ENCODE measurements around the gene BBS9.

Gene BBS9

DNA sequence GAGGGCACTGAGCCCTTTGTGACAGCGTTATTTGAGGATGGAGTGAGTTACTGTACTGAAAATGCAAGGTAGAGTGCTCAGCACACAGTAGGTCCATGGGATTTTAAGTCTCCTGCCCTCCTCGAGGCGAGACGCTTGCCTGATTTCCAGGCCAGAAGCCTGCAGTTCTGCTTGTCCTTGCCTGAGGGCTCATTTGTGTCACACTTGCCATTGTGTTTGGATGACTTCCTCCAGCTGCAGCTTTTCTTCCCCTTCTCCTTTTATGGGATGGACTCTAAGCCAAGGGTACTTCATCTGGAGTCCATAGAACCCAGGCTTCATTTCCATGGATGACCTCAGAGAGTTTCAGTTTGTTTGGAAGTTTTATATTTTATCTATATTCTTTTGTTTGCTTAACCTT lies 471.7 kb downstream of the BBS9 start:
- no peaks in the 10 kb centered on the region for H3K27me3 ChIP-seq (ENCODE audit: control insufficient read depth, insufficient read depth, low read length)
- H3K9ac ChIP-seq (ENCODE audit: low read depth, low read length), result no peak overlapping the region
- peaks cover 2% of the 10 kb centered on the region for H3K36me3 ChIP-seq (ENCODE audit: control insufficient read depth, insufficient read depth, low read length)
- H3K4me1 ChIP-seq (ENCODE audit: control insufficient read depth, insufficient read depth, low read length), result no peaks in the 10 kb centered on the region
- H3K9me3 ChIP-seq (ENCODE audit: control insufficient read depth, insufficient read depth, low read length), result no peaks in the 10 kb centered on the region
- H3K4me3 ChIP-seq (ENCODE audit: low read depth, low read length), result no peak overlapping the region

GRCh38 chr7:33601884-33602283 lies 472.5 kb downstream of the BBS9 start:
- Histone ChIP-seq H3K9ac (ENCODE audit: low read depth, low read length) (no peak overlapping the region), H3K4me3 (ENCODE audit: low read depth, low read length) (no peak overlapping the region), H3K36me3 (ENCODE audit: control insufficient read depth, insufficient read depth, low read length) (peaks cover 2% of the 10 kb centered on the region), H3K27me3 (ENCODE audit: control insufficient read depth, insufficient read depth, low read length) (no peaks in the 10 kb centered on the region), H3K4me1 (ENCODE audit: control insufficient read depth, insufficient read depth, low read length) (no peaks in the 10 kb centered on the region), H3K9me3 (ENCODE audit: control insufficient read depth, insufficient read depth, low read length) (no peaks in the 10 kb centered on the region)

DNA sequence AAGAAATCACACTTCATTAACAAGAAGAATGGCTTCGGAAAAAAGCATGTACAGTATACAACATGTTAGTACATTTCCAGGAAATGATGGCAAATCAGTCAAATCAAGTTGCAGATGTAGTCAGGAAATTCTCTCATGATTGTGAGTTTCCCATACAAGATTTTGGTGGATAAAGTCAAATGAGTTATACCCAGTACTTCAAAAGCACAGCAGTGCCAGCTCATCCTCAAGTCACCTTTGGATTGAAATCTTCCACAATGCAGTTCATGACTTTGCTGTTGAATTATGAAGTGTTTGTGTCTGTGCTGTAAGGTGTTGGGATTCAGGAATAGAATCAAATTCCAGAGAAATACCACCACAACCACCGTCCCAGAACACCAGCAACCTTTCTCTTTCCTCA lies 474.7 kb downstream of the BBS9 start:
- Histone ChIP-seq H3K9ac (ENCODE audit: low read depth, low read length) (no peak overlapping the region), H3K36me3 (ENCODE audit: control insufficient read depth, insufficient read depth, low read length) (peaks cover 2% of the 10 kb centered on the region), H3K4me3 (ENCODE audit: low read depth, low read length) (no peak overlapping the region), H3K9me3 (ENCODE audit: control insufficient read depth, insufficient read depth, low read length) (no peaks in the 10 kb centered on the region), H3K27me3 (ENCODE audit: control insufficient read depth, insufficient read depth, low read length) (no peaks in the 10 kb centered on the region), H3K4me1 (ENCODE audit: control insufficient read depth, insufficient read depth, low read length) (no peaks in the 10 kb centered on the region)

DNA sequence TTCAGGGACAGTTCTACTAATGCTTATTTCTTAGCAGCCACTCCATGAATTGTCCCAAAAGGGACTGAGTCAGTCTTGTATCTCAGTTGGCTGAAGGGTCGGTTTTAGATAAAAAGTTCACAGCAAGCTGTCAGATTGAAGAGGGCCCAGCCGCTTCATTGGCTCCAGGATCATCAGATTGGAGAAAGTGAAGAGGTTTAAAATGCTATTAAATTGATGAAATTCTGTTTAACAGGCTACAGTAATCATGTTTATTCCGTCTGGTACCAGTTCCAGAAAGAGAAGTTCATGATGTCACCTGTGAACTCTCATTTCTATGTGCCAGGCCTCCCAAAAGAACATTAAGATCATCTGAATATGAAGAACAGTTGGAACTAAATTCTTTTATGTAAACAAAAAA lies 481.6 kb downstream of the BBS9 start:
- no peaks in the 10 kb centered on the region for H3K9me3 ChIP-seq (ENCODE audit: control insufficient read depth, insufficient read depth, low read length)
- no peak overlapping the region for H3K4me3 ChIP-seq (ENCODE audit: low read depth, low read length)
- no peak overlapping the region for H3K9ac ChIP-seq (ENCODE audit: low read depth, low read length)
- no peaks in the 10 kb centered on the region for H3K36me3 ChIP-seq (ENCODE audit: control insufficient read depth, insufficient read depth, low read length)
- no peaks in the 10 kb centered on the region for H3K27me3 ChIP-seq (ENCODE audit: control insufficient read depth, insufficient read depth, low read length)
- no peaks in the 10 kb centered on the region for H3K4me1 ChIP-seq (ENCODE audit: control insufficient read depth, insufficient read depth, low read length)

- H3K4me1 ChIP-seq (ENCODE audit: control insufficient read depth, insufficient read depth, low read length), result no peaks in the 10 kb centered on the region
- no peaks in the 10 kb centered on the region for H3K27me3 ChIP-seq (ENCODE audit: control insufficient read depth, insufficient read depth, low read length)
- H3K9ac ChIP-seq (ENCODE audit: low read depth, low read length), result no peak overlapping the region
- H3K9me3 ChIP-seq (ENCODE audit: control insufficient read depth, insufficient read depth, low read length), result no peaks in the 10 kb centered on the region
- H3K4me3 ChIP-seq (ENCODE audit: low read depth, low read length), result no peak overlapping the region
- H3K36me3 ChIP-seq (ENCODE audit: control insufficient read depth, insufficient read depth, low read length), result no peaks in the 10 kb centered on the region
Observed at GRCh38 chr7:33612442-33612841, 483.1 kb downstream of the BBS9 start.

DNA sequence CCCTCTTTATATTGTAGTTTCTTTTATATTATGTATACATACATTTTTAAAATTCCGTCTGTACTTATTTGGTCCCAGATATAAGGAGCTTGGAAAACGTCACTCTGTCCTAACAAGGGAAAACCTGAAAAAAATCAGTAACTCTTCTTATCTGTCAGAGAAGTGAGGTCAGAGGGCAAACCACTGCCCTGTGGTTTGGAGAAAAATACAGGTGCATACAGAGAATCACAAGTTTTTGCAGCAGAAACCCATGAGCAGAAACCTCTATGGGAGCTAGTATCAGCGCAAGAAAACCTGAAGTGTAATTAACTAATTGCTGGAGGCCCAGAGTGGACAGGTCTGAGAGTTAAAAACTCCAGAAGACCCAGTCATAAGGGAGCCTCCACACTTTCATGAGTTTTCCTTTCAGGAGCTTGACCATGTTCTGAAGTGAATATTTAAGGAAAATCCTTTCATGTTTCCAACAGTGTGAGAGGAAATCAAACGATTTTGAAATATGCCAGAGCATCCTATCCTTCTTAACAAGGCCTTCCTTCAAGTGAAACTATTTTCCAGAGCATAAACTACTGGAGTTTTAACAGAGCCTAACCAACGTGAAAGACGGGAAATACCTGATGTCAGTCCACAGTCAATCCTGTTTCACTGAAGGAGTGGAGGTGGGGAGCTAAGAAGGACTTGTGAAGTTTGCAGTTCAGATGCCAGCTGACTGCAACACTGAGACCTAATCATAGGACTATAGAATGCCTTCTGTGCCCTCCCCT lies 485.2 kb downstream of the BBS9 start:
- Histone ChIP-seq H3K4me1 (ENCODE audit: control insufficient read depth, insufficient read depth, low read length) (no peaks in the 10 kb centered on the region), H3K36me3 (ENCODE audit: control insufficient read depth, insufficient read depth, low read length) (no peaks in the 10 kb centered on the region), H3K4me3 (ENCODE audit: low read depth, low read length) (no peak overlapping the region), H3K9ac (ENCODE audit: low read depth, low read length) (no peak overlapping the region), H3K9me3 (ENCODE audit: control insufficient read depth, insufficient read depth, low read length) (no peaks in the 10 kb centered on the region), H3K27me3 (ENCODE audit: control insufficient read depth, insufficient read depth, low read length) (no peaks in the 10 kb centered on the region)

- Histone ChIP-seq H3K27me3 (ENCODE audit: control insufficient read depth, insufficient read depth, low read length) (no peaks in the 10 kb centered on the region), H3K9ac (ENCODE audit: low read depth, low read length) (no peak overlapping the region), H3K9me3 (ENCODE audit: control insufficient read depth, insufficient read depth, low read length) (no peaks in the 10 kb centered on the region), H3K4me3 (ENCODE audit: low read depth, low read length) (no peak overlapping the region), H3K4me1 (ENCODE audit: control insufficient read depth, insufficient read depth, low read length) (no peaks in the 10 kb centered on the region), H3K36me3 (ENCODE audit: control insufficient read depth, insufficient read depth, low read length) (no peaks in the 10 kb centered on the region)
Observed at GRCh38 chr7:33616752-33617151, 487.4 kb downstream of the BBS9 start.

- no peaks in the 10 kb centered on the region for H3K36me3 ChIP-seq (ENCODE audit: control insufficient read depth, insufficient read depth, low read length)
- no peaks in the 10 kb centered on the region for H3K9me3 ChIP-seq (ENCODE audit: control insufficient read depth, insufficient read depth, low read length)
- H3K4me3 ChIP-seq (ENCODE audit: low read depth, low read length), result no peak overlapping the region
- no peak overlapping the region for H3K9ac ChIP-seq (ENCODE audit: low read depth, low read length)
- no peaks in the 10 kb centered on the region for H3K4me1 ChIP-seq (ENCODE audit: control insufficient read depth, insufficient read depth, low read length)
- no peaks in the 10 kb centered on the region for H3K27me3 ChIP-seq (ENCODE audit: control insufficient read depth, insufficient read depth, low read length)
Observed at GRCh38 chr7:33619264-33619663, 489.9 kb downstream of the BBS9 start.

- H3K27me3 ChIP-seq (ENCODE audit: control insufficient read depth, insufficient read depth, low read length), result no peaks in the 10 kb centered on the region
- H3K9me3 ChIP-seq (ENCODE audit: control insufficient read depth, insufficient read depth, low read length), result no peaks in the 10 kb centered on the region
- no peaks in the 10 kb centered on the region for H3K36me3 ChIP-seq (ENCODE audit: control insufficient read depth, insufficient read depth, low read length)
- no peaks in the 10 kb centered on the region for H3K4me1 ChIP-seq (ENCODE audit: control insufficient read depth, insufficient read depth, low read length)
- H3K9ac ChIP-seq (ENCODE audit: low read depth, low read length), result no peak overlapping the region
- H3K4me3 ChIP-seq (ENCODE audit: low read depth, low read length), result no peak overlapping the region
Observed at GRCh38 chr7:33623267-33623666, 493.9 kb downstream of the BBS9 start.

GRCh38 chr7:33624215-33624614 lies 494.9 kb downstream of the BBS9 start:
- no peaks in the 10 kb centered on the region for H3K9me3 ChIP-seq (ENCODE audit: control insufficient read depth, insufficient read depth, low read length)
- H3K9ac ChIP-seq (ENCODE audit: low read depth, low read length), result no peak overlapping the region
- H3K4me3 ChIP-seq (ENCODE audit: low read depth, low read length), result no peak overlapping the region
- no peaks in the 10 kb centered on the region for H3K4me1 ChIP-seq (ENCODE audit: control insufficient read depth, insufficient read depth, low read length)
- H3K27me3 ChIP-seq (ENCODE audit: control insufficient read depth, insufficient read depth, low read length), result no peaks in the 10 kb centered on the region
- H3K36me3 ChIP-seq (ENCODE audit: control insufficient read depth, insufficient read depth, low read length), result no peaks in the 10 kb centered on the region

DNA sequence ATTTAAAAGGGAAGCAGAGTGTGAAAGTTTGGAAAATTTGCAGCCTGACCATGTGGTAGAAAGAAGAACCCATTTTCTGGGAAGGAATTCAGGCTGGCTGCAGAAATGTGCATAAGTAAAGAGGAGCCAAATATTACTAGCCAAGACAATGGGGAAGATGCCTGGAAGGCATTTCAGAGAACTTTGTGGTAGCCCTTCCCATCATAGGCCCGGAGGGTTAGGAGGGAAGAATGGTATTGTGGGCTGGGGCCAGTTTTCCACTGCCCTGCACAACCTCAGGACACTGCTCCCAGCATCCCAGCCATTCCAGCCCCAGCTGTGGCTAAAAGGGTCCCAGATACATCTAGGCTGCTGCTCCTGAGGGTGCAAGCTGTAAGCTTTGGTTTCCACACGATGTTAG lies 497.5 kb downstream of the BBS9 start:
- no peak overlapping the region for H3K9ac ChIP-seq (ENCODE audit: low read depth, low read length)
- H3K36me3 ChIP-seq (ENCODE audit: control insufficient read depth, insufficient read depth, low read length), result no peaks in the 10 kb centered on the region
- H3K4me1 ChIP-seq (ENCODE audit: control insufficient read depth, insufficient read depth, low read length), result no peaks in the 10 kb centered on the region
- H3K4me3 ChIP-seq (ENCODE audit: low read depth, low read length), result no peak overlapping the region
- no peaks in the 10 kb centered on the region for H3K27me3 ChIP-seq (ENCODE audit: control insufficient read depth, insufficient read depth, low read length)
- H3K9me3 ChIP-seq (ENCODE audit: control insufficient read depth, insufficient read depth, low read length), result no peaks in the 10 kb centered on the region

DNA sequence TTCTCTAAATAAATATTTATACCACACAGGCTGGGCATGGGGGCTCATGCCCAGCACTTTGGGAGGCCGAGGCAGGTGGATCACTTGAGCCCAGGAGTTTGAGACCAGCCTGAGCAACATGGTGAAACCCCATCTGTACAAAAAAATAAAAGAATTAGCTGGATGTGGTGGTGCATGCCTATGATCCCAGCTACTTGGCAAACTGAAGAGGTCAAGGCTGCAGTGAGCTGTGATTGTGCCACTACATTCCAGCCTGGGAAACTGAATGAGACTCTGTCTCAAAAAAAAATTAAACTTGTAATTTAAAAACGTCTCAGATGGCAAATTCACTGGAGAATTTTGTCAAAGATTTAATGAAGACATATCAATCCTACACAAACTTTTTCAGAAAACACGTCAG lies 498.4 kb downstream of the BBS9 start:
- Histone ChIP-seq H3K4me1 (ENCODE audit: control insufficient read depth, insufficient read depth, low read length) (no peaks in the 10 kb centered on the region), H3K4me3 (ENCODE audit: low read depth, low read length) (no peak overlapping the region)

More for the DNA sequence above, 498.4 kb downstream of the BBS9 start:
- H3K27me3 ChIP-seq (ENCODE audit: control insufficient read depth, insufficient read depth, low read length), result no peaks in the 10 kb centered on the region
- no peaks in the 10 kb centered on the region for H3K36me3 ChIP-seq (ENCODE audit: control insufficient read depth, insufficient read depth, low read length)
- no peaks in the 10 kb centered on the region for H3K9me3 ChIP-seq (ENCODE audit: control insufficient read depth, insufficient read depth, low read length)
- H3K9ac ChIP-seq (ENCODE audit: low read depth, low read length), result no peak overlapping the region

All from iPS-15b (cell line).